ENCODE data around the gene LRP4.

The LRP4 gene

DNA sequence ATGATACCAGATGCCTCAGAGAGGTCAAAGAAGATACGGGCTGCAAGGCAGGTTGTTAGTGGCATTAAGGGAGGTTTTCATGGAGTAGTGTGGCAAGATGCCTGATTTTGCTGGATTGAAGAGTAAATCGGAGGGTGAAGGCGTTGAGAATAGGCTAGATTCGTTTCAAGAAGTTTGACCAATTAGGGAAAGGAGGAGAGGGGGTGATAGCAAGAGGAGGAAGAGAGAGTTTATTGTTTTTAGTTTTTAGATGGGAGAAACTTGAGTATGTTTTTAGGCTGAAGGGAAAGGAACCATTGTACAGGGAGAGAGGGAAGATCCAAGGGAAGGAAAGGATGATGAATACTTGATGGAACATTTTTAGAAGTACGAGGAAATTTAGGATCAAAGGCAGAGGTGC lies 34.7 kb upstream of the LRP4 start:
- no peak overlapping the region for H3K4me3 ChIP-seq (replicated peaks; ENCODE audit: low read depth, low read length)
- TF ChIP-seq, protein P1, sequence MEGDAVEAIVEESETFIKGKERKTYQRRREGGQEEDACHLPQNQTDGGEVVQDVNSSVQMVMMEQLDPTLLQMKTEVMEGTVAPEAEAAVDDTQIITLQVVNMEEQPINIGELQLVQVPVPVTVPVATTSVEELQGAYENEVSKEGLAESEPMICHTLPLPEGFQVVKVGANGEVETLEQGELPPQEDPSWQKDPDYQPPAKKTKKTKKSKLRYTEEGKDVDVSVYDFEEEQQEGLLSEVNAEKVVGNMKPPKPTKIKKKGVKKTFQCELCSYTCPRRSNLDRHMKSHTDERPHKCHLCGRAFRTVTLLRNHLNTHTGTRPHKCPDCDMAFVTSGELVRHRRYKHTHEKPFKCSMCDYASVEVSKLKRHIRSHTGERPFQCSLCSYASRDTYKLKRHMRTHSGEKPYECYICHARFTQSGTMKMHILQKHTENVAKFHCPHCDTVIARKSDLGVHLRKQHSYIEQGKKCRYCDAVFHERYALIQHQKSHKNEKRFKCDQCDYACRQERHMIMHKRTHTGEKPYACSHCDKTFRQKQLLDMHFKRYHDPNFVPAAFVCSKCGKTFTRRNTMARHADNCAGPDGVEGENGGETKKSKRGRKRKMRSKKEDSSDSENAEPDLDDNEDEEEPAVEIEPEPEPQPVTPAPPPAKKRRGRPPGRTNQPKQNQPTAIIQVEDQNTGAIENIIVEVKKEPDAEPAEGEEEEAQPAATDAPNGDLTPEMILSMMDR (IDR thresholded peaks at IDR 0.05; ENCODE audit: low read length, missing control alignments): no peak

DNA sequence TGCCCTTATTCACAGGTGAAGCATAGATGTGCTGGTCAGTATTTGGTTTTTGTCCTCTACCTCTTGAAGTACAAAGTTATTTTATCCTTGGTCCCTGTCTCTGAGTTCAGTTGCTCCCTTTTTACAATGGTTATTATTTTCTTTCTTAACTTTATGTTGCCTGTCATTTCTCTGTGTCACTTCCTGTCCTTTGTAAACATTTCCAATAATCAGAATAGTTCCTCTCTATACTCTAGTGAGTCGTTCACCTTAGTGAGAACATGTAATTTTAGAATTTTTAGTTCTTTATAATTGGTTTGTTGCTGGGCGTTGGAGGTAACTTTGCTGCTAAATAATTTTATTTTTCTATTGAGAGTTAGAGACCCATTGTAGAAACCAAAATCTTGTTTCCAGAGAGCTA lies 34.2 kb upstream of the LRP4 start:
- TF ChIP-seq, protein P1 (IDR thresholded peaks at IDR 0.05; ENCODE audit: low read length, missing control alignments): no peak
- DNase-seq (ENCODE audit: low read depth): no peak
- H3K4me3 ChIP-seq (replicated peaks; ENCODE audit: low read depth, low read length): no peak overlapping the region

More for the DNA sequence above, 34.7 kb upstream of the LRP4 start:
- no peak for DNase-seq (ENCODE audit: low read depth)

DNA sequence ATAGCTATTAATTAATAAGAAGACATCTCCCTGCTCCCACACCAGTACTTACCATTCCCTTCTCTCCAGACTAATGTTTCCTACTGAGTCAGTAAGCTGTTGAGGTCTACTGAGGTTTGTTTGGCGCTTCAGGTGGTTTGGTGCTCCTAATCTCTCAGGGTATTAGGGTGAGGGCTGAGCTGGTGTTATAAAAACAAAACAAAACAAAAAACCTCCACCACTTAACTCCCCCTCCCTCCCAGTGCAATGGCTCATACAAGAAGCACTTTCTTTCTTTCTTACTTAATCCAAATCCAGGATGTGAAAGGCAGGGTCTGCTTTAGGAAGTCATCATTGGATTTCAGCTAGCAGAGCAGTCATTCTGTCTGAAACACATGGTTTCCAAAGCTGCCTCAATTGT lies 33.5 kb upstream of the LRP4 start:
- peak; percentile 23 for DNase-seq (ENCODE audit: low read depth)
- TF ChIP-seq, protein P1 (IDR thresholded peaks at IDR 0.05; ENCODE audit: low read length, missing control alignments): no peak
- H3K4me3 ChIP-seq (replicated peaks; ENCODE audit: low read depth, low read length): no peak overlapping the region

DNA sequence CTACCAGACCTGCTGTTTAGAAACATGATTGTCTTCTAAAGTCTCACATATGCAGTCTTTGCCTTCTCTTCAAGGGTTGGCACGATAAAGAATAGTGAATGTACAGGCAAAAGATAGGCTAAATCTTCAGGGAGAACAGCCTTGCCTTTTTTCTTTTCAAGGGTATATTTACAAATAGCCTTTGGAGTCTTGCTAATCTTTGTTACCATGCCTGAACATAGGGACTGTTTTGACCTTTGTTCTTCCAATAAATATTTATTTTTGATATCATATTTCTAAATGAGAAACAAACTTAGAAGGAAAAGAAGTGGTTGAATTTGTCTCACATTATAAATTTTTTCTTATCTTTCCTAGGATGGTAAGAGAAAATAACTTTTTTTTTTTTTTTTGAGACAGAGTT lies 30.9 kb upstream of the LRP4 start:
- no peak overlapping the region for H3K4me3 ChIP-seq (replicated peaks; ENCODE audit: low read depth, low read length)
- TF ChIP-seq, protein P1 (IDR thresholded peaks at IDR 0.05; ENCODE audit: low read length, missing control alignments): no peak
- no peak for DNase-seq (ENCODE audit: low read depth)

DNA sequence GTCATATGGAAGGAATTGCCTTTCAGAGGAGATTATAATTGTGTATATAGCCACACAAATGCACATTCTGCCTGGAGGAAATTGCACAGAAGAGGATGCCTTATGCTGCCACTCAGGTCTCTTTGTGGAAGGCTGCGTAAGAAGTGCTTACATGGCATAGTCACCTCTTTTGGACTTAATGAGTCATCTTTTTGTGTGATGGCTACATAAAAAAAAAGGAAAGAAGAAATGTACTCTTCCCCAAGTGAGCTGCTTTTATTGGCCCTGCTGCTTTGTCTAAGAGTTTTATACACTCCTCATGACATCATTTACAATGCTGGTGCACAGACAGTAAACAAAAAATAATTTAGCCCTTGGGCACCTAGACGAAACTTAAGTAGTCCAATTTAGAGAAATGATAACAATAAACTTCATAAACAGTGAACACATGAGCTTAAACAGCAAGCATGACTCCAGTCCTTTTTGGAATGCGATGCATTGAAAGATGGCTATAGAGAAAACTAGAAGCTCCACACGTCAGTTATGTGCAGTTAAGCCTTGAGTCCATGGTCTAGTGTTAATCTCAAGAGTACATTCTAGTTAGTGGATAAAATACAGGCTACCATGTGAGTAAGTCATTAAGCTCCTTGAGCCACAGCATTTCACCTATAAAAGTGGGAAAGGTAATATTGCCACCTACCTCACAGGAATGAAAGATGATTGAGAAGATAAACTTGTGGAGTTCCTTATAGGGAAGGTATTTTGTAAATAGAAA lies 30.2 kb upstream of the LRP4 start:
- H3K4me3 ChIP-seq (replicated peaks; ENCODE audit: low read depth, low read length): no peak overlapping the region
- peak; percentile 78 for DNase-seq (ENCODE audit: low read depth)
- TF ChIP-seq, protein P1 (IDR thresholded peaks at IDR 0.05; ENCODE audit: low read length, missing control alignments): no peak

DNA sequence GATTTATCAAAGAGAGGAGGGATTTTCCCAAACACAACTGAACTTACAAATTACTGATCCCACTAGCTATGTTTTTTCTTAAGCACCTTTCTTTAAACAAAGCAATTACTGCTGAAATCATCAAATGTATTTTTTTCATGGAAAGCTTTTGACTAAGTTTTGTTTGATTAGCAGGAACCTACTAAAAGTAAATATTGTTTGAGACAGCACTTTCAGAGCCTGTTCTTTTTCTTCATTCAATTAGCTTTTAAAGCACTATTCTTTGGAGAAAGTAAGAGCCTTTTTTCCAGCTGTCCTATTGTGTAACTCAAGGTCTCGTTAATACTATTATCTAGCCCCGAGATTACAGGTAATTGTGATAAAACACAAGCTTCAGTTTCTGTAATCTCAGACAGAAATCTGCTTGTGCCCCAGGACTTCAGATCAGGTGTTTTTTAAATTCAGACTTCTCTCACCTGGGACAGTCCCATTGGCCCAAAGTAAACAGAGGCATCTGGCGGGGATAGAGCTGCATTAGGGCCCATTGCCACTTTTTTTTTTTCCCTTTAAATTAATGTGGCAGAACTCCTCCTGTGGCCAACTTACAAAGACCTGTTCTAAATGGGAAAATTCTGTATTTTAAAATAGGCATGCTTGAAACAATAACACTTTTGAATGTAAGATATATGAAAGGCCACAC lies 29.2 kb upstream of the LRP4 start:
- TF ChIP-seq, protein P1 (IDR thresholded peaks at IDR 0.05; ENCODE audit: low read length, missing control alignments): no peak
- no peak overlapping the region for H3K4me3 ChIP-seq (replicated peaks; ENCODE audit: low read depth, low read length)
- no peak for DNase-seq (ENCODE audit: low read depth)
